ENCODE measurements around the gene IPMK.

IPMK gene

GRCh38 chr10:58175990-58176900, 91.4 kb downstream of the IPMK start:
- peak; percentile 50 for DNase-seq (ENCODE audit: low read depth)
- no peak for TF ChIP-seq CTCF (conservative IDR thresholded peaks at IDR 0.05; ENCODE audit: low read depth, low read length)
- H3K4me3 ChIP-seq (ENCODE audit: low read depth, low read length): no peak overlapping the region

GRCh38 chr10:58174831-58175230, 92.9 kb downstream of the IPMK start:
- H3K4me3 ChIP-seq (ENCODE audit: low read depth, low read length): no peak overlapping the region
- DNase-seq (ENCODE audit: low read depth): no peak
- TF ChIP-seq CTCF (conservative IDR thresholded peaks at IDR 0.05; ENCODE audit: low read depth, low read length): no peak

GRCh38 chr10:58173391-58173790, 94.3 kb downstream of the IPMK start:
- no peak for TF ChIP-seq CTCF (conservative IDR thresholded peaks at IDR 0.05; ENCODE audit: low read depth, low read length)
- no peak for DNase-seq (ENCODE audit: low read depth)
- H3K4me3 ChIP-seq (ENCODE audit: low read depth, low read length): no peak overlapping the region

- no peak for DNase-seq (ENCODE audit: low read depth)
- TF ChIP-seq CTCF (conservative IDR thresholded peaks at IDR 0.05; ENCODE audit: low read depth, low read length): no peak
- no peak overlapping the region for H3K4me3 ChIP-seq (ENCODE audit: low read depth, low read length)
These were observed 96.5 kb downstream of the IPMK start for GRCh38 chr10:58171146-58171545.

GRCh38 chr10:58164517-58164916, 103.2 kb downstream of the IPMK start:
- no peak for TF ChIP-seq CTCF (conservative IDR thresholded peaks at IDR 0.05; ENCODE audit: low read depth, low read length)
- DNase-seq (ENCODE audit: low read depth): no peak
- H3K4me3 ChIP-seq (ENCODE audit: low read depth, low read length): no peak overlapping the region

- no peak for DNase-seq (ENCODE audit: low read depth)
- TF ChIP-seq CTCF (conservative IDR thresholded peaks at IDR 0.05; ENCODE audit: low read depth, low read length): no peak
These were observed 108.9 kb downstream of the IPMK start for GRCh38 chr10:58158806-58159205.

More at GRCh38 chr10:58158806-58159205, 108.9 kb downstream of the IPMK start:
- H3K4me3 ChIP-seq (ENCODE audit: low read depth, low read length): no peak overlapping the region

All from choroid plexus epithelial cell (primary cell).